T follicular helper cell (primary cell): ENCODE results near the gene SEC61A2.
A peak's percentile ranks its signal among the peaks of the same experiment; 100 is the strongest.

ENCODE experiments used
- DNase-seq: peaks from one replicate; pipeline ENCODE4 v3.0.0-alpha.2; 2020; ENCODE audit warnings: low read depth

SEC61A2 gene

DNA sequence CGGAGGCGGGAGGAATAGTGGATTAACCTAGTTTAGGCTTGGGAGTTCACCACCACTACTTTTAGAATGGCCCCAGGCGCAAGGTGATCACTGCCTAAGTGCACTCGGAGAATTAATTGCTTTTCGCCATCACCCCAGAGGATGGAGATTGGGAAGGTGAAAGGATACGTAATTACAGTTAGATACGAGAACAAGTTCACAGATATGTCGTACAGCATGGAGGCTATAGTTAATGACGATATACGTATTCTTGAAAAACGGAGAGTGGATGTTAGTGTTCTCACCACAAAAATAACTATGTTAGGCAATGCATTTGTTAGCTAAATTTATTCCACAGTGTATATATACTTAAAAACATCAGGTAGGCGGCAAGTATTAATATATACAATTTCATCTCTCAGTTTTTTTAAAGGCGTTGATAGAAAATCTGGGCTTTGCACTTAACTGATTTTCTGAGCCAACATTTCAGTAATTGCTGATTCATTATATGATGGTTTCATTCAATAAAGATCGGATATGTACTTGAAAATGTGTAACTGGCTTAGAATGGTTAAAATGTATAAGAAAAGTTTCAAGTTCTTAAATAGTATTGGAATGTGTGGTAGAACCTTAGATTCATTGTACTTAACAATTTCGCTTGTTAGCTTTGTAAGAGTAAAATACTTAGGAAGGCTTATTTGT, 67.2 kb downstream of the SEC61A2 start:
- DNase-seq: no peak

DNA sequence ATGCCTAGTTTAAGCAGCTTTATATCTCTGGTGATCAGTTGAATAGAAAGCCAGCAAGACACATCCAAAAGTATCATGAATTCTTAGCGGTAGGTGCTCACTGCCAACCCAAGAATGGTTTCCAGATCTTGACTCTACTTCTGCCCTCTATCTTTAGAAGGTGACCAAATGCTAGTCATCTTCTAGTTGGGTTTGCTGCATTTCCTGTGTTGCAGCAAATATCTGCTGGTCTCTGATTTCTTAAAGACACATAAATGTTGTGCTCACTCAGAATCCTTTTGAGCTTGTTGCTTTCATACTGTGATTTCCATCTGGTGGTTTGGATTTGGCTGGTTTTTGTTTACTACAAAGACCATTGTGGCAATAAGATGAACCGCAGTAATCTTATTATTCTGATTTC, 68.7 kb downstream of the SEC61A2 start:
- DNase-seq: no peak

DNA sequence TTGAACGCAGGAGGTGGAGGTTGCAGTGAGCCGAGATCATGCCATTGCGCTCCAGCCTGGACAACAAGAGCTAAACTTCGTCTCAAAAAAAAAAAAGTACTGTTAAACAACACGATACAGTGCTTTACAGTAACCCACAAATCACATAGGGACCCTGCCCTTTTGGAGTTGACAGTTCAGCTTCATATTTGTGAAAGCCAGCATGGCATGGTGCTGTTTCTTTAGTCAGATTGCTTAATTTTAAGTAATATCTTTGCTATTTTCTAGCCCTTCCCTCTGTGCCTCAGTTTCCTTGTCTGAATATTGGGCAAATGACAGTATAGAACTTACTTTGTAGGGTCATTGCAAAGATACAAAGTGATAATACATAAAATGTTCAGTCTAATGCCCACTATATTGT, 71.4 kb downstream of the SEC61A2 start:
- no peak for DNase-seq

DNA sequence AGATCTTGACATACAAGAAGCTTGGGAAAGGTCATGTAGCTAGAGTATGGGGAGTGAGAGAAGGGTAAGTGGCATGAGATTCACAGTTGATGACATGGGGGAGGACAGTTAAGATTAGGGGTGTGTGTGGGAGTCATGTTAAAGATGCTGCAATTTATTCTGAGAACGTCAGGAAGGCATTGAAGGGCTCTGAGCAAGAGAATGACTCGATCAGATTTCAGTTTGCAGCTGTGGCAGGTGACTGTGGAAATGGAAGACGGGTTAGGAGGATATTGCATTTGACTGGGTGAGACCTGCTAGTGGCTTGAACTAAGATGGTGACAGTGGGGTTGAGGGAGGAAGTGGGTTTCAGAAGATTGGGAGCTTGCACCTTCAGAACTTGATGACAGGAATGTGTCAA, 72.1 kb downstream of the SEC61A2 start:
- DNase-seq: no peak

DNA sequence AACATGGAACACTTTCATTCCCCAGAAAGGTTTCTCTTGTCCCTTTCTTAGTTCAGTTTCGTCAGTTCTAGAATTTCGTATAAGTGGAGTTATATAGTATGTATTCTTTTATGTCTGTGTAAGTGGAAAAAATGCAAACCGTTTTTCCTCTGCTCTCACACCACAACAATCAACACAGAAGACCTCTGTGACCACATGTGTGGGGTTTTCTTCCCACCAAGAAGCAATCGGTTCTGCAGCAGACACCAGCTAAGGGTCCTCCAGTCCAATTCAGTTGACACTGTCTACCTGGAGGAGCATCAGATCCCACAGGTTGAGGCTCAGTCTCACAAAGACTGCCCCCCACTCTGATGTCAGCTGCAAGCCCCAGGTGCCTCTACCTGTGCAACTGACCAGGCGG, 72.7 kb downstream of the SEC61A2 start:
- DNase-seq: no peak

DNA sequence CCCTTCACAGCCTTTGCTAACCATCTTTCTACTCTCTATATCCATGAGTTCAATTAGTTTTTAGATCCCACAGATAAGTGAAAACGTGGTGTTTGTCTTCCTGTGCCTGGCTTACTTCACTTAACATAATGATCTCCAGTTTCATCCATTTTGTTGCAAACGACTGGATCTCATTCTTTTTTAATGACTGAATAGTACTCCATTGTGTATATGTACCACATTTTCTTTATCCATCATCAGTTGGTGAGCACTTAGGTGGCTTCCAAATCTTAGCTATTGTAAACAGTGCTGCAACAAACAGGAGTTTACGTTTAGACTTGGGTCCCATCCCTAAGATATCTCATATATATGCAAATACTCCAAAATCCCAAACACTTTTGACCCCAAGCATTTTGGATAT, 75.6 kb downstream of the SEC61A2 start:
- DNase-seq: no peak

DNA sequence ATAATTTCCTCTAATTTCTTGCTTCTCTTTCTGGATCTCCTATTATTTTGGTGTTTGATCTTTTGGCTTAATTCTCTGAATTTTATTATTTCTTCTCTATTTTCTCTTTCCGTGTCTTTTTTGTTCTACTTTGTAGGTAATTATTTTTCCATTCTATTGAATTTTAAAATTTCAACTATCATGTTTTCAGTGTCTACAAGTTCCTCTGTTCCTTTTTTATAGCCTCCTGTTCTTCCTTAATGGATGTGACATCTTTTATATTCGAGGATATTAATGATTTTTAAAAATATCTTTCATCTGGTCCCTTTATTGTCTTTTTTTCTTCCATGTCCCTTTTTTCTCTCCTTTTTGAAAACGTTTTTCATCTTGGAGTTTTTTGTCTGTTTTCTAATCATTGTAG, 77.6 kb downstream of the SEC61A2 start:
- DNase-seq: no peak

DNA sequence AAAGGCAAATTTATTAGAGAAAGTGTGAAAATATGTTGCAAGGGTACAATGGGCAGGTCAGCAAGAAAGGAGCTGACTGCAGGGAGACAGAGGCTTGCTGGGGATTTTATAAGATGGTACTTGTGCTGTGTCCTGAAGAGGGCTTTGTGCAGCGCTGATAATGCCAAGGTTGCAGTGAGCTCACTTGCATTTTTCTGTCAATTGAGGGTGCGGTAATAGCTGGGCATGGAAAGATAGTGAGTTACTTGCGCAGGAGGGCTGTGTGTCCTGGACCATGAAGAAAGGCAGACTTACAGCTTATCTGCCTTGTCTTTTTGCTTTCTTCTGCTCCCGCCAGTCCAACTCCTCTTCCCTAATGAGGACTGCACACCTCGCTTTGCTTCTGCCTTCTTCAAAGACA, 79.0 kb downstream of the SEC61A2 start:
- DNase-seq: no peak

DNA sequence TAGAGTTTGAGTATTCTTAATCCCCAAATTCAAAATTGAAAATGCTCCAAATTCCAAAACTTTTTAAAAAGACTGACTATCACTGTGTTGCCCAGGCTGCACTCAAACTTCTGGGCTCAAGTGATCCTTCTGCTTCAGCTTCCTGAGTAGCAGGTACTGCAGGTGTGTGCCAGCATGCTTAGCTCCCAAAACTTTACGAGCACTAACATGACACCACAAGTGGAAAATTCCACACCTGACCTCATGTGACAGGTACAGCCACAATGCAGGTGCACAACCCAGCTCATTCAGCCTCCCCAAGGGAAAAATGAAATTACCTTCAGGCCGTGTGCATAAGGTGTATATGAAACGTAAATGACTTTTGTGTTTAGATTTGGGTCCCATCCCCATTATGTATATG, 83.0 kb downstream of the SEC61A2 start:
- no peak for DNase-seq

DNA sequence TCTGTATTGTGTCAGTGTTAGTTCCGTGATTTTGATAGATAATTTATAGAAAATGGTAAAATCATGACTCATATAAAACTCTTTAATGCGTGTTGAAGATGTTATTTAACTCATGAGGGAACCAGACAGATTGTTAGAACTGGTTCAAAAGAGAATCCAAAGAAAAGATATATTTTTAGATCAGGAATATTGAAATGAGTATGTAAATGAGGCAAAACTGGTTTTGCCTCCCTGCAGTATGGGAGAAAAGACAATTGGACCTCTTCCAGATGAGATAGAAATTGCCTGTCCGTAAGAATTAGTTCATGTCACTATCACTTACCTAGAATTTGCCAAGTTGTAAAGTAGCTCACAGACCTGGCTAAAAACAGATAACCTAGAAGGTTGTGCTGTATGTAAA, 84.1 kb downstream of the SEC61A2 start:
- no peak for DNase-seq

DNA sequence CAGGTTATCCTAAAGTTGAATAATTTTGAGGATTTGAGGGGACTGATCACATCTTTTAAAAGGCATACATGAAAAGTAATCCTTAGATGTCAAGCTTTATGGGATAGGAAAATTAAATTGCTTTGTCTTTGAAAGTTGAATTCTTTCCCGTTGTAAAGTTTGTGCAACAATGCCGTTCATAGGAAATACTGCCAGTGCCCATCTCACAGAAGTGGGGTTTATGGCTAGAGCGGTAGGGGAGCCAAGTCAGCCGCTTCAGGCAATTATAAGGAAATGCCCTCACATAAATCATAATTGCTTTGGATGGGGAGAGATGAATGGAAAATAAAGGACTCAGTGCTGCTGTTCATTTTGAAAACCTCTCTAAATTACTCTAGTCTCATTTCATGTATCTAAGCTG, 84.6 kb downstream of the SEC61A2 start:
- no peak for DNase-seq

DNA sequence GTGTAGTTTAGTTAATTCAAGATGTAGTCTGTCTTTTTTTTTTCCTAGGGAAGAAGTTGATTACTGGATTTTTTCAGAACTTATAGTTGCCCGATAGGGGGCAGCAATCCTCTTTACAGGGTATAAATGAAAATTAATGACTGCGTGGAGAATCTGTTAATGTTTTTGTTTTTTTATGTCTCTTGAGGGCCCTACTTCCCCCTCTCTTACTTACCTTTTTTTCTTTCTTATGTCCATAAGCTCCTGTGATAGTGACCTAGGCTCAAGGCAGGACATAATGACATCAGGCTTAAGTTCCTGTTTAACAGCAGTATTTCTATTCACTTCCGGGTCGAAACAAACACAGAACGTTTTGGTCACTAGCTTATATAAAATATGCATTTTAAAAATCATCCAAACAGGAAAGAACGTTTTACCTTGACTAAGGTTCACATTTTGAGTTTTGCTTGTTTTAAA, 85.3 kb downstream of the SEC61A2 start:
- DNase-seq: peak; percentile 31
